Osteocyte (in vitro differentiated cells): ENCODE results near the gene HIPK1. TPM values are rescaled to one million over a fixed set of nuclear protein-coding genes. Genes with fewer than 3 reads are reported as not detected.

ENCODE experiments used
- DNase-seq: peaks from one replicate; pipeline ENCODE4 v3.0.0; 2021; ENCODE audit warnings: mixed read lengths; ENCODE audit not compliant: unreplicated experiment; ENCODE audit errors: extremely low spot score
- H3K27ac Mint-ChIP-seq: one replicate; pipeline ENCODE4 v1.8.0; 2021; ENCODE audit warnings: mild to moderate bottlenecking, mixed read lengths; ENCODE audit not compliant: unreplicated experiment
- H3K27me3 Mint-ChIP-seq: one replicate; pipeline ENCODE4 v1.8.0; 2021; ENCODE audit warnings: mixed read lengths; ENCODE audit not compliant: unreplicated experiment
- H3K36me3 Mint-ChIP-seq: one replicate; pipeline ENCODE4 v1.8.0; 2021; ENCODE audit warnings: mixed read lengths; ENCODE audit not compliant: unreplicated experiment
- H3K4me1 Mint-ChIP-seq: one replicate; pipeline ENCODE4 v1.8.0; 2021; ENCODE audit warnings: mixed read lengths; ENCODE audit not compliant: unreplicated experiment
- H3K4me3 Mint-ChIP-seq: one replicate; pipeline ENCODE4 v1.8.0; 2021; ENCODE audit warnings: mild to moderate bottlenecking, moderate library complexity, mixed read lengths; ENCODE audit not compliant: unreplicated experiment
- H3K9me3 Mint-ChIP-seq: one replicate; pipeline ENCODE4 v1.8.0; 2021; ENCODE audit warnings: mixed read lengths; ENCODE audit not compliant: unreplicated experiment
- total RNA-seq: library from RNA; stranded (reverse); gene quantifications from 2 replicates; pipeline ENCODE4 v1.2.1, GENCODE V29; 2021
- TF ChIP-seq, protein P1 (sequence below): fragments of 200-600 bp; sonication (generic); IDR thresholded peaks from 2 replicates; pipeline ENCODE4 v1.5.0; 2021; ENCODE audit warnings: antibody characterized with exemption, mild to moderate bottlenecking, moderate library complexity

The HIPK1 gene
- total RNA-seq, 1 donor from 2014 or later, result 62.5 TPM

DNA sequence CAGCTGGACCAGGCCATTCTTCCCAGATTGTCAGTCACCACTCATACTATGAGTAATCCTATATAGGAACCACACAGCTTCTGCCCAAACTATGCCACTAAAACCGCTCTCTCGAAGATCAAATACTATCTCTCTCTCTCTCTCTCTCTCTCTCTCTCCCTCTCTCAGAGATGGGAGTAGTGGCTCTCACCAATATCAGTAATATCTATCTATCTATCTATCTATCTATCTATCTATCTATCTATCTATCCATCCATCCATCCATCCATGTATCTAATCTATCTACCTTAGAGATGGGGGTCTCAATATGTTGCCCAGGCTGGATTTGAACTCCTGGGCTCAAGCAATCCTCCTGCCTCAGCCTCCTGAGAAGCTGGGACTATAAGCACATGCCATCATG is 4.7 kb upstream of the HIPK1 start:
- H3K27ac Mint-ChIP-seq, result no peak overlapping the region
- H3K36me3 Mint-ChIP-seq, result no peaks in the 10 kb centered on the region
- H3K4me3 Mint-ChIP-seq, result no peak overlapping the region
- no peaks in the 10 kb centered on the region for H3K9me3 Mint-ChIP-seq
- DNase-seq, result no peak
- H3K4me1 Mint-ChIP-seq, result peaks cover 11% of the 10 kb centered on the region
- TF ChIP-seq, protein P1, sequence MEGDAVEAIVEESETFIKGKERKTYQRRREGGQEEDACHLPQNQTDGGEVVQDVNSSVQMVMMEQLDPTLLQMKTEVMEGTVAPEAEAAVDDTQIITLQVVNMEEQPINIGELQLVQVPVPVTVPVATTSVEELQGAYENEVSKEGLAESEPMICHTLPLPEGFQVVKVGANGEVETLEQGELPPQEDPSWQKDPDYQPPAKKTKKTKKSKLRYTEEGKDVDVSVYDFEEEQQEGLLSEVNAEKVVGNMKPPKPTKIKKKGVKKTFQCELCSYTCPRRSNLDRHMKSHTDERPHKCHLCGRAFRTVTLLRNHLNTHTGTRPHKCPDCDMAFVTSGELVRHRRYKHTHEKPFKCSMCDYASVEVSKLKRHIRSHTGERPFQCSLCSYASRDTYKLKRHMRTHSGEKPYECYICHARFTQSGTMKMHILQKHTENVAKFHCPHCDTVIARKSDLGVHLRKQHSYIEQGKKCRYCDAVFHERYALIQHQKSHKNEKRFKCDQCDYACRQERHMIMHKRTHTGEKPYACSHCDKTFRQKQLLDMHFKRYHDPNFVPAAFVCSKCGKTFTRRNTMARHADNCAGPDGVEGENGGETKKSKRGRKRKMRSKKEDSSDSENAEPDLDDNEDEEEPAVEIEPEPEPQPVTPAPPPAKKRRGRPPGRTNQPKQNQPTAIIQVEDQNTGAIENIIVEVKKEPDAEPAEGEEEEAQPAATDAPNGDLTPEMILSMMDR, result no peak
- peaks cover 23% of the 10 kb centered on the region for H3K27me3 Mint-ChIP-seq

DNA sequence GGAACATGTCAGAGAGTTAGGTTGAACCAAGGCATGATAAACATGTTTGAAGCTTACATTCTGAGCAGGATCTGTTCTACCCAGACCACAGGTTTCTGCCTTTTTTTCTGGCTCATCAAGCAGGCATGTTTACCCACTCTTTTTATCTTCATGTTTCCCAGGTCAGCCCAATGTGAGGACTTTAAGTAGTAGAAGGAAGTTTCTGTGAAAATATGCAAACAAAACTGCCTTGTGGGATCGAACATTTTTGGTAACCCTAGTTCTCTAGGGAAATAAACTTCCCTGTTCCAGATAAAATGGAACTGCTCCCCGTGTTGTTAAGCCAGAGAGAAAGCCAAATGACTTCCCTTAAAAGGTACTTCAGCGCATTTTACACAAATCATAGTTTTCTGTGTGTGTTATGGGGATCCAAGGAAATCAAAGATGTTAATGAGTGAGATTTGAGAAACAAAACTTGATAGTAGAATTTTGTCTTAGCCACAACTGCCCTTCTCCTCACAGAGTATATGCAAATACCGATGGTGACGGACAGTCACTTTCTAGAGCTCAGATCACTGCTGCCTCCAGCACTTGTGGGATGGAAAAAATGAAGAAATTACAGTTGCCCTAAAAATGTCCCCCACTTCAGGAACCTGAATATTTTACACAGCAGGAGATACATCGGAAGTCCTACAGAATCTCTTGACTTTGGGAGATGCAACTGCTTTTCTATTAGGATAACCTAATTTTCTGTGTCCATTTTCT is 765 bp upstream of the HIPK1 start:
- TF ChIP-seq, protein P1, result no peak
- Mint-ChIP-seq H3K9me3 (no peaks in the 10 kb centered on the region), H3K4me3 (peak overlapping the region; percentile 97), H3K36me3 (no peaks in the 10 kb centered on the region), H3K4me1 (peaks cover 42% of the 10 kb centered on the region), H3K27me3 (peaks cover 11% of the 10 kb centered on the region), H3K27ac (peak overlapping the region; percentile 99)
- no peak for DNase-seq

DNA sequence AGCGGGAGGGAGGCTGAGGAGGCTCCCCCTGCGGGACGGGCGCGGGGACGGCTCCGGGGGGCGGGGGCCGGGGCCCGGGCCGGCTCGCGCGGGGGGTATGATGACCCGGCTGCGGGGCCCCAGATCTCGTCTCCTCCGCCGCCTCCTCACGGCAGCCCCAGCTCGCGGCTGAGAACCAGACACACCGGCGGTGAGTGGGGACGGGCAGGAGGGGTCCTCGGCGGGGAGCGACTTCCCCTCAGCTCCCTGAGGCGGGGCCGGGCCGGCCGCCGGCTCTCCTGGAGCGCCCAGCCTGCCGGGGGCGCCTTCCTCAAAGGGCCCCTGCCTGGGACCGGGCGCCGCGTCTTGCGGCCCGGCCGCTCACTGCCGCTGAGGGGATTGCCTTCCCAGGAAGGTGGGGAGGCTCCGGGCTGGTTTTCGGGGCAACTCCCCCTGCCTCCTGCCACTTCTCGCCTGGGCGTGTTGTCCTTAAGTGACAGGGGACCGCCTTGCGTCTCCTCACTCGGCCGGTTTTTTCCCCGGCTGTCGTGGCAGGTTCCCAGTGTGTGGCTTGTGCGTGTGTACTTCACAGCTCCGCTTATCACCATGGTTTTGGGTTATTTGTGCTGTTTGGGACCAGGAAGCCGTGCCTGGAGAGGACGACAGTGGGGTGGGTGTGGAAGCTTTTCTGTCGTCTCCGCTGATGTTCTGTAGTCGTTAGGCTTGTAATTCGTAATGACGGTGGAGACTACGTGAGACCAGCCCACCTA is 800 bp downstream of the HIPK1 start:
- Mint-ChIP-seq H3K4me3 (peak overlapping the region; percentile 92), H3K4me1 (peaks cover 50% of the 10 kb centered on the region), H3K27ac (peak overlapping the region; percentile 96), H3K9me3 (no peaks in the 10 kb centered on the region), H3K36me3 (no peaks in the 10 kb centered on the region), H3K27me3 (no peaks in the 10 kb centered on the region)
- DNase-seq, result peak; percentile 85
- TF ChIP-seq, protein P1, result peak; percentile 39

DNA sequence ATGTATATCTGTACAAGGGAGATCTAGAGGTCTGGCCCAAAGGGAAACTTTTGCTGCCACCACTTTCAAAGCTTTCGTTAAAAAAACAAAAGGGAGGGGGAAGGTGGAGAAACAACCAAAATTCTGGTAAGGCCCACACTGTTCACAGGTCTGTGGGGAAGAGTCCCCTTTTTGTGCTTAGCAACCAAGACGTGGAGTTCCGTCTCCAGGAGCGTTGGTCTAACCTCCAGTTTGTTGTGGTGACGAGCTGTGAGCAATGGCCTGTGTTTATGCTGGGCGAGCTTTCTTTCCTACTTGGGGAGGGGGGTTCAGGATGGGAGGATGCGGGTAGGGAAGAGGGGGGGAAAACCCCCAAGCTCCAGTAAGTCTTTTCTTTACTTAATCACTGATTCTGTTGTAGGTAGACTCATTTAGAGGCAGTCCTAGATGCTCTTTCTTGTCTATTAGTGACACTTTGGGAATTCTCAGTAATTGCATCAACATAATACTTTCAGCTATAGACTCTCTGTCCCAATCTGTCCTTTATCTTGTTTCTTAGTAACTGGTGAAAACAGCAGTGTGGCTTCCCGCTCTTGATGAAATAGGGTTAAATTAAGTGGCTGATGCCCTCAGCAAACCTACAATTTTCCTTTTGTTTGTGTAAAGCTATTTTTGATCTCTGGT is 1.5 kb downstream of the HIPK1 start:
- H3K4me3 Mint-ChIP-seq, result peak overlapping the region; percentile 92
- DNase-seq, result no peak
- H3K27ac Mint-ChIP-seq, result peak overlapping the region; percentile 96
- H3K36me3 Mint-ChIP-seq, result no peaks in the 10 kb centered on the region
- peaks cover 50% of the 10 kb centered on the region for H3K4me1 Mint-ChIP-seq
- TF ChIP-seq, protein P1, result no peak
- H3K27me3 Mint-ChIP-seq, result no peaks in the 10 kb centered on the region
- H3K9me3 Mint-ChIP-seq, result no peaks in the 10 kb centered on the region

DNA sequence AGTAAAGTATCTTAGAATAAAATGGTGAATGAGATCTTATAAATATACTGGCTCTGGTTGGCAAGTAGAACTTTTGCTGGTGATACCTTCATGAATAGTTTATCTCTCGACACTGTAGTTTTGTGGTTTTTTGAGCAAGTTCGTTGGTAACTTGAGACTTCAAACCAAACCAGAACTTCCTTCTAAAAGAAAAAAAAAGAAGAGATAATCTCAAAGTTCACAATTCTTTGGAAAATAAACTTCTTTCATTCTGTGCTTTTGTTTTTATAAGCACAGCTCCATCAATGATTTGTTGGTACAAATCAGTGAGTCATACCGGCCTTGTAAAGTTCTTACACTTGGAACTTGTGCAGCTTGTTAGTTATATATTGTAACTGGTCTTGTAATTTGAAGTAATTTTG is 2.3 kb downstream of the HIPK1 start:
- H3K4me3 Mint-ChIP-seq, result peak overlapping the region; percentile 92
- DNase-seq, result no peak
- no peaks in the 10 kb centered on the region for H3K9me3 Mint-ChIP-seq
- TF ChIP-seq, protein P1, result no peak
- H3K4me1 Mint-ChIP-seq, result peaks cover 53% of the 10 kb centered on the region
- H3K27me3 Mint-ChIP-seq, result no peaks in the 10 kb centered on the region
- H3K27ac Mint-ChIP-seq, result peak overlapping the region; percentile 96
- H3K36me3 Mint-ChIP-seq, result no peaks in the 10 kb centered on the region
